Suprapubic skin (tissue), 4 donors: ENCODE data around the gene SEC63.

Experiments
- EP300 ChIP-seq: sonication (generic); formaldehyde crosslinking; IDR thresholded peaks from one replicate; pipeline ENCODE4 v1.6.1; 2017; ENCODE audit warnings: antibody characterized with exemption
- POLR2AphosphoS5 ChIP-seq, 3 donors: sonication (generic); formaldehyde crosslinking; IDR thresholded peaks; one replicate each; pipeline ENCODE4 v1.6.1; 2017; ENCODE audit warnings: antibody characterized with exemption in 3 of 3
- TF ChIP-seq, protein P1 (sequence below), 2 donors: fragments of 200-600 bp in 1 of 2; fragments of 450-650 bp in 1 of 2; sonication (generic) in 1 of 2; IDR thresholded peaks; one replicate each; pipeline ENCODE4 v1.5.1; 2016 to 2019; ENCODE audit warnings: antibody characterized with exemption in 2 of 2, mild to moderate bottlenecking in 1 of 2, moderate library complexity in 1 of 2

DNA sequence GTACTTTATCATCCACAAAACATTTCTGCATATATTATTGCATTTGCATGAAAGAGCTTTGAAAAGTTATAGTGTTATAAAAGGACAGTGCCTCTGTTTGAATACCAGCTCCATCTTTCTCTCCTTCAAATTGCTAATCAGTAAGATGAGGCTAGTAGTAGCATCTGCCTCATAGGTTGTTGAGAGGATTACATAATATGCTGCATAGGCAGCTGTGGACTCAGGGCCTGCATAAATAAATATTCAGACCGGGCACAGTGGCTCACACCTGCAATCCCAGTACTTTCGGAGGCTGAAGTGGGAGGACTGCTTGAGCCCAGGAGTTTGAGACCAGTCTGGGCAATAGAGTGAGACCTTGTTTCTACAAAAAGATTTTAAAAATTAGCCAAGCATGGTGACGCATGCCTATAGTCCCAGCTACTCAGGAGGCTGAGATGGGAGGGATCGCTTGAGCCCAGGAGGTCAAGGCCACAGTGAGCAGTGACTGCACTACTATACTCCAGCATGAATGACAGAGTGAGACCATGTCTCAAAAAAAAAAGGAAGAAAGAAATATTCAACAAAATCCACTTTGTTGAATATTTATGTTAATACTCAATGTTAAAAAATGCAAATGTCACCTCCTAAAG lies 18.3 kb upstream of the SEC63 start:
- TF ChIP-seq, protein P1, sequence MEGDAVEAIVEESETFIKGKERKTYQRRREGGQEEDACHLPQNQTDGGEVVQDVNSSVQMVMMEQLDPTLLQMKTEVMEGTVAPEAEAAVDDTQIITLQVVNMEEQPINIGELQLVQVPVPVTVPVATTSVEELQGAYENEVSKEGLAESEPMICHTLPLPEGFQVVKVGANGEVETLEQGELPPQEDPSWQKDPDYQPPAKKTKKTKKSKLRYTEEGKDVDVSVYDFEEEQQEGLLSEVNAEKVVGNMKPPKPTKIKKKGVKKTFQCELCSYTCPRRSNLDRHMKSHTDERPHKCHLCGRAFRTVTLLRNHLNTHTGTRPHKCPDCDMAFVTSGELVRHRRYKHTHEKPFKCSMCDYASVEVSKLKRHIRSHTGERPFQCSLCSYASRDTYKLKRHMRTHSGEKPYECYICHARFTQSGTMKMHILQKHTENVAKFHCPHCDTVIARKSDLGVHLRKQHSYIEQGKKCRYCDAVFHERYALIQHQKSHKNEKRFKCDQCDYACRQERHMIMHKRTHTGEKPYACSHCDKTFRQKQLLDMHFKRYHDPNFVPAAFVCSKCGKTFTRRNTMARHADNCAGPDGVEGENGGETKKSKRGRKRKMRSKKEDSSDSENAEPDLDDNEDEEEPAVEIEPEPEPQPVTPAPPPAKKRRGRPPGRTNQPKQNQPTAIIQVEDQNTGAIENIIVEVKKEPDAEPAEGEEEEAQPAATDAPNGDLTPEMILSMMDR (IDR thresholded peaks at IDR 0.05), result no peak
- no peak for TF ChIP-seq POLR2AphosphoS5 (IDR thresholded peaks at IDR 0.05)
- no peak for TF ChIP-seq EP300
